Stimulated activated CD8-positive, alpha-beta memory T cell treated with anti-CD3 and anti-CD28 coated beads, Interleukin-7, amount 100 ng/mL, for 24 hours (primary cell): ENCODE results near the gene BCAS3.
"Not testable (repeated sequence)": the region's sequence is repeated elsewhere in the genome, so short reads cannot be mapped to it uniquely, and the experiment has no call there.

Experiments
- DNase-seq: peaks from one replicate; pipeline ENCODE4 v3.0.0-alpha.2; 2020; ENCODE audit warnings: low read depth

The BCAS3 gene

DNA sequence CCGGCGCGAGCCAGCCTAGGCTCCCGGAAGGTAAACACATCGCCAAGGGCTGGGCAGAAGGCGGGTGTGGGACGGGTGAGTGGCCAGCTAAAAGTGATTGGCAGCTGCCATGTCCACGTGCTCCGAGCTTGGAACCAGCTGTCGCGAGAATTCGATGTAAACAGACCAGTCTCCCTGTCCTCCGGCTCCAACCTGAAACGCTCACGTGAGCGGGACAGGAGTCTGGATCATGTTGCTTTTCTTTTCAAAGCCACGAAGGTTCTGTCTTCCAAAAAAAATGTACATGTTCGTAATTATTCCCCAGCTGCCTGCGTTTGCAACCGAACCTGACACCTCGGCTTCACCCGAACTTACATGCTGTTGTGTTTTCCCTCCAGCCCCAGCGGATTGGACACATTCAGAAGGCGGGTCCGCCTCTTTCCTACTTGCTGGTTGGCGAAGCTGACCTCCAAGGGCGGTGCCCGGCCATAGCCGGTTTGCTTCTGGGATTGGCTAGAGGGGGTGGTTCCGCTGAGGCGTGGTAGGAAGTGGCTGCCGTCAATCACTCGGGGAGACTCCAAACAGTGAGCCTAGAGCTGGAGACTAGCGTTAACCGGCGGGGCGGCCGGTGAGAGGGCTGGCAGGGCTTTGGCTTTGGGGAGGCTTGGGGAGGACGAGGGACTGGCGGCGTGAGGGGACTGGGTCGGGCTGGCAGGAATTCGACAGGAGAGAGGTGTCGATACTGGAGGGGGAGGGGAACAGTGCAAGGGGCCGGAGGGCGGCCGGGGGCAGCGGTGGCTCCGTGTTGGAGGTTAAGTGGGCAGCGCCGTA is at the start of gene BCAS3:
TSS of gene BCAS3 (plus strand) at position 544 of the 810 bp plus-strand sequence.
- DNase-seq = peak; percentile 92

- no peak for DNase-seq
Measured at GRCh38 chr17:60628252-60628889, 49.3 kb upstream of the BCAS3 start.

GRCh38 chr17:60629120-60629519 is 48.5 kb upstream of the BCAS3 start:
- DNase-seq = no peak

- DNase-seq = no peak
Measured at GRCh38 chr17:60630352-60630751, 47.3 kb upstream of the BCAS3 start.

DNA sequence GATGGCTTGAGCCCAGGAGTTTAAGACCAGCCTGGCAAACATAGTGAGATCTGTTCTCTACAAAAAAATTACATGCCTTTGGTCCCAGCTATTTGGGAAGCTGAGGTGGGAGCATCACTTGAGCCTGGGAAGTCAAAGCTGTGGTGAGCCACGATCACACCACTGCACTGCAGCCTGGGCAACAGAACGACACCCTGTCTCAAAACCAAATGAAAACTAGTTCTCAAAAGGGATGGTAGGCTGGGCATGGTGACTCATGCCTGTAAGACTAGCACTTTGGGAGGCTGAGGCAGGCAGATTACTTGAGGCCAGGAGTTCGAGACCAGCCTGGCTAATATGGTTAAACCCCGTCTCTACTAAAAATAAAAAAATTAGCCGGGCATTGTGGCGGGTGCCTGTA is 46.5 kb upstream of the BCAS3 start:
- no peak for DNase-seq

DNA sequence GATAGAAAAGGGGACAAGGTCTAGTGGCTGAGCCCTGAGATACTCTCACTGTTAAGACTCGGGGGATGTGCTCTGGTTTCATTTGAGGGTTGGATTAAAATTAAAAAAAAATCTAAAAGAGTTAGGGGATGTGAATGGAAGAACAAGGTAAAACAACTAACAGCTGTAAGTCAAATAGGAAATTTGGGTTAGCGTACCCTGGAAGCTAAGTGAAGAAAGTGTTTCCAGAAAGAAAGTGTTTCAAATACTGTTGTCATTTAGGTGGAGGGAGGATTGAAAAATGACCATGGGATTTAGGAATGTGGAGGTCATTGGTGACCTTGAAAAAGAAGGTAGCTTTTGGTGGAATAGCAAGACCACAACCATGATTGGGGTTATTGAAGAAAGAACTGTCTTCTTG is 40.0 kb upstream of the BCAS3 start:
- no peak for DNase-seq

GRCh38 chr17:60639019-60639330 is 38.7 kb upstream of the BCAS3 start:
- DNase-seq = no peak

DNA sequence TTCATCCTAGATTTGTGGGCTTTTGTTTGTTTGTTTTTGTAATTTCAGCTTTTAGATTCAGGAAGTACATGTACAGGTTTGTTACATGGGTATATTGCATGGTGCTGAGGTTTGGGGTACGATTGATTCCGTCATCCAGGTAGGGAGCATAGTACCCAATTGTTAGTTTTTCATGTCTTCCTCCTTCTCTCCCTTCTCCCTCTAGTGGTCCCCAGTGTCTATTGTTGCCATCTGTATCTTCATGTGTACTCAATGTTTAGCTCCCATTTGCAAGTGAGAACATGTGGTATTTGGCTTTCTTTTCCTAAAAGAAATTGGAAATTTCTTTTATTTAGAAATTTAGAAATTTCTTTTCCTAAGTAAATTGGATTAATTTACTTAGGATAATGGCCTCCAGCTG is 37.1 kb upstream of the BCAS3 start:
- DNase-seq = no peak

DNA sequence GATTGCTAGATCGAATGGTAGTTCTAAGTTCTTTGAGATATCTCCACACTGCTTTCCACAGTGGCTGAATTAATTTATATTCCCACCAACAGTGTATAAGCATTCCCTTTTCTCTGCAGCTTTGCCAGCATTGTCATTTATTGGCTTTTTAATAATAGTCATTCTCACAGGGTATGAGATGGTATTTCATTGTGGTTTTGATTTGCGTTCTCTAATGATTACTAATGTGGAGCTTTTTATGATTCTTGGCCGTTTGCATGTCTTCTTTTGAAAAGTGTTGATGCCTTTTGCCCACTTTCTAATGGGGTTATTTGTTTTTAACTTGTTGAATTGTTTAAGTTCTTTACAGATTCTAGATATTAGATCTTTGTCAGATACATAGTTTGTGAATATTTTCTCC is 36.5 kb upstream of the BCAS3 start:
- DNase-seq = no peak

DNA sequence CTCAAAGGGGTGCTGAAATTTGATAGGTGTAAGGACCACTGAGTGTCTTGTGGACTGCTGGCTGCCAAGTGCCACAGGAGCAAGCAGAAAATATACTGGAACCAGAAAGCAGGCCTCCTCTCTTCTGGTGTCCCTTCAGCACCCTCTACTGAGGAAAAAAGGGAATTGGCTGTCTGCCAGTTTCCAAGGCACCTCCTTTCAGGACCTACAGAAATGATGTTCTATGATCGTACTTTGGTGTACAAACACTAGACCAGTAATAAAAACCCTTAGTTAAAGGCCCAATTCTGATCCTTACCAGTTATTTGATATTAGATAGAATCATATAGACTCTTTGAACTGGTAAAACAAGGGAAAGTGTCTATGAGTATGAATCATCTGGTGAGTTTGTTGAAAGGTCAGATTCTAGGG is 35.8 kb upstream of the BCAS3 start:
- no peak for DNase-seq

DNA sequence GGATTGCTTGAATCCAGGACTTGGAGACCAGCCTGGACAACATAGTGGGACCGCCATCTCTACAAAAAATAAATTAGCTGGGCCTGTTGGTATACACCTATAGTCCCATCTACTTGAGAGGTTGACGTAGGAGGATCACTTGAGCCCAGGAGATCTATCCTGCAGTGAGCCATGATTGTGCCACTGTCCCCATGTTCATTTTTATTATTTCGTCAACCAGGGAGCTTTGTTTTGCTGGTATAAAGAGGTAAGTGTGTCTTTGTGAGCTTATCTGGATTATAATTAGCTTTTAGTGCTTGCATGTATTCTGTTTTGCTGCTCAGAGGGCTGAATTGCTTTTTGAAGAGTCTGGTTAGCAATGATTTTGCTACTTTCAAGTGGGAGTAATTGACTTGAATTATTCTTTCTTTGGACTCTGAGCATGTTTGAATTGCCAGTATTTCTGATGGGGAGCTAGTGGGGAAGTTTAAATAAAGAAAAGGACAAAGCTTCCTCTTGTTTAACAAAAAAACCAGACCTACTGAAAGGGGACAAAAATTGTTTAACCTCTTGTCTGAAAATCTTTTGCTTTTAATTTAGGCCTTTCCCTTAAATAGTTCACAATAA is 31.6 kb upstream of the BCAS3 start:
- no peak for DNase-seq

- DNase-seq = no peak
Measured at GRCh38 chr17:60646701-60647100, 30.9 kb upstream of the BCAS3 start.

DNA sequence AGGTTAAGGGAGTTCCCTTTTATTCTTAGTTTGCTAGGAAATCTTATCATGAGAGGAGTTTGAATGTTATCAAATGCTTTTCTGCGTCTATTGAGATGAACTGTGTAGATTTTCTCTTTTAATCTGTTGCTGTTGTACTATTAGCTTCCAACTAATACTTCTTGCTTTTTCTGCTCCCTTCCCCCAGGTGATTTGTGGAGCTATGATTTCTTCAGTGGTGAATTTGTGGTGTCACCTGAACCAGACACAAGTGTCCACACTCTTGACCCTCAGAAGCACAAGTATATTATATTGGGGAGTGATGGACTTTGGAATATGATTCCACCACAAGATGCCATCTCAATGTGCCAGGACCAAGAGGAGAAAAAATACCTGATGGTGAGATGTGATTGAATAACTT is 29.9 kb upstream of the BCAS3 start:
- no peak for DNase-seq

- DNase-seq = no peak
Measured at GRCh38 chr17:60652454-60653247, 25.0 kb upstream of the BCAS3 start.

DNA sequence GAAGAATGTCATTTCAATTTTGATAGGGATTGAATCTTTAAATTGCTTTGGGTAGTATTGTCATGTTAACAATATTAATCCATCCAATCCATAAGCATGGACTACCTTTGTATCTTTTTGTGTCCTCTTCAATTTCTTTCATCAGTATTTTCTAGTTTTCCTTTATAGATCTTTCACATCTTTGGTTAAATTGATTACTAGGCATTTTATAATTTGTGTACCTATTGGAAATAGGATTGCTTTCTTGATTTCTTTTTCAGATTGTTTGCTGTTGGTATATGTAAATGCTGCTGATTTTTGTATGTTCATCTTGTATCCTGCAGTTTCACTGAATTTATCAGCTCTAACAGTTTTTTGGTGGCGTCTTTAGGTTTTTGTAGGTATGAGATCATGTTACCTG is 24.1 kb upstream of the BCAS3 start:
- DNase-seq = no peak

DNA sequence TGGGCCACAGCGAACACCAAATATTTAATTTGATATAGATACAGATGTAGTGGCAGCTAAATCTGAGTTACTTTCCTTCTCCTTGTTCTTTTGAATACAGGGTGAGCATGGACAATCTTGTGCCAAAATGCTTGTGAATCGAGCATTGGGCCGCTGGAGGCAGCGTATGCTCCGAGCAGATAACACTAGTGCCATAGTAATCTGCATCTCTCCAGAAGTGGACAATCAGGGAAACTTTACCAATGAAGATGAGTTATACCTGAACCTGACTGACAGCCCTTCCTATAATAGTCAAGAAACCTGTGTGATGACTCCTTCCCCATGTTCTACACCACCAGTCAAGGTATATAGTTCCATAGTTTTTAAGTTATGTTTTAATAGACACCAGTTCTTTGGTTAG is 21.2 kb upstream of the BCAS3 start:
- DNase-seq = no peak

DNA sequence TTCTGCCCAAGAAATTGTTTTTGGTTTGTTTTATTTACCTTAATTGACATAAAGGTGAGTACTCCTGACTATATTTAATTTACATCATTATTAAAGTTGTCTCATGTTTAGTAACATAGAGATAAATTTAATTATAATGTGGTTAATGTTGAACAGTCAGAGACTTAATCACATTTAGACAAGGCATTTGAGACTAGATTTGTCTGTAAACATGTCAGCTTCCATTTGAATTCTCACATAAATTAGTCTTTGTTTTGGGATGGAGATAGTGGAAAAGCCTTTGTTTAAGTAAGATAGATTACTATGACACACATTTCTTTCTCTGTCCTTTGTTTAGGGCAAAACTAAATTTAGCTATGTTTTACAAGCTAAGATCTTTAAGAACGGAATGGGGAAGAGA is 18.5 kb upstream of the BCAS3 start:
- DNase-seq = no peak

- DNase-seq = no peak
Measured at GRCh38 chr17:60661489-60661888, 16.2 kb upstream of the BCAS3 start.

DNA sequence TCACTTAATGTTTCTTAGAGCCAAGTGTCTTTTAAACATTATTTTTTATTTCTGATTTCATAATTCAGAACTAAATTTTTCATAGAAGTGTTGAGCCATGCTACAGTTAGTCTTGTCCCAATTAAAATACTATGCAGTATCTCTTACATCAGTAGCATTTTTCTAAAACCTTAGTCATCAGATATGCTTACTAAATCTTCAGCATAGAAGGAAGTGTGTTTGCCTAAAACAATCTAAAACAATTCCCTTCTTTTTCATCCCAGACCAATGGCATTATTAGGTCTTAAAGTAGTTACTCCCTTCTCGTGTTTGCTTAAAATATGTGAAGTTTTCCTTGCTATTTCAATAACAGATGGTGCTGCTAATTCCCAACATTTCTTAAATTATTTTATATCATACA is 13.6 kb upstream of the BCAS3 start:
- no peak for DNase-seq

DNA sequence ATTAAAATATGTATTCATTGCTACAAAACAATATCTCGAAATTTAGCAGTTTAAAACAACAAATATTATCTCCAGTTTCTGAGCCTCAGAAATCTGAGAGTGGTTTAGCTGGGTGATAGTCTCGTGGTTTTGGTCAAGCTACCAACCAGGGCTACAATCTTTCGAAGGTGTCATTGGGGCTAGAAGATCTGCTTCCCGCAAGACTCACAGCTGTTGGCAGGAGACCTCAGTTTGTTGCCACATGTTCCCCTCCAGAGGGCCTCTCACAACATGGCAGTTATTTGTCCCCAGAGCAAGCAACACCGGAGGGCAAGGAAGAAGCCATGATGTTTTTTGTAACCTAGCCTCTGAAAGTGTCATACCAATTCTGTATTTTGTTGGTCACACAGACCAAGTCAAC is 12.0 kb upstream of the BCAS3 start:
- DNase-seq = no peak

DNA sequence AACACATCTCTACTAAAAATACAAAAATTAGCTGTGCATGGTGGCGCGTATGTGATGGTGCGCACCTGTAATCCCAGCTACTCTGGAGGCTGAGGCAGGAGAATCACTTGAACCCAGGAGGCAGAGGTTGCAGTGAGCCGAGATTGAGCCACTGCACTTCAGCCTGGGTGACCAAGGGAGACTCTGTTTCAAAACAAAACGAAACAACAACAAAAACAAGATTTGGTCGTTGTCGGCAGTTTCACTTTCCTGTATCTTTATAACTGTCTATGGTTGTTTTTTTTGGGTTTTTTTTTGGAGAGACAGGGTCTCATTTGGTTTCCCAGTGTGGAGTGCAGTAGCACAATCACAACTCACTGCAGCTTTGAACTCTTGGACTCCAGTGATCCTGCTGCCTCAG is 8.9 kb upstream of the BCAS3 start:
- DNase-seq = not testable (repeated sequence)

GRCh38 chr17:60671482-60671881 is 6.2 kb upstream of the BCAS3 start:
- DNase-seq = no peak

GRCh38 chr17:60674637-60675036 is 3.0 kb upstream of the BCAS3 start:
- not testable (repeated sequence) for DNase-seq
